Memory B cell (primary cell): Measurements from ENCODE around the gene CHN2.

Experiments used
- ATAC-seq: fragments of 150-1000 bp; cut with Tn5 transposase; 2 replicates; pipeline ENCODE4 v1.10.0; 2021; ENCODE audit warnings: low read depth, mild to moderate bottlenecking, moderate library complexity
- DNase-seq, 2 donors: peaks; one replicate each; pipeline ENCODE4 v3.0.0; 2022; ENCODE audit warnings: low spot score in 2 of 2
- H3K27ac Mint-ChIP-seq: one replicate; pipeline ENCODE4 v1.8.0; 2022; ENCODE audit warnings: mild to moderate bottlenecking, moderate library complexity, mixed read lengths
- H3K27me3 Mint-ChIP-seq: one replicate; pipeline ENCODE4 v1.8.0; 2022; ENCODE audit warnings: mixed read lengths
- H3K36me3 Mint-ChIP-seq: one replicate; pipeline ENCODE4 v1.8.0; 2022; ENCODE audit warnings: mild to moderate bottlenecking, mixed read lengths
- H3K4me1 Mint-ChIP-seq: one replicate; pipeline ENCODE4 v1.8.0; 2022; ENCODE audit warnings: mixed read lengths
- H3K4me3 Mint-ChIP-seq: one replicate; pipeline ENCODE4 v1.8.0; 2022; ENCODE audit warnings: mild to moderate bottlenecking, moderate library complexity, mixed read lengths
- H3K9me3 Mint-ChIP-seq: one replicate; pipeline ENCODE4 v1.8.0; 2022; ENCODE audit warnings: mixed read lengths

CHN2 gene

DNA sequence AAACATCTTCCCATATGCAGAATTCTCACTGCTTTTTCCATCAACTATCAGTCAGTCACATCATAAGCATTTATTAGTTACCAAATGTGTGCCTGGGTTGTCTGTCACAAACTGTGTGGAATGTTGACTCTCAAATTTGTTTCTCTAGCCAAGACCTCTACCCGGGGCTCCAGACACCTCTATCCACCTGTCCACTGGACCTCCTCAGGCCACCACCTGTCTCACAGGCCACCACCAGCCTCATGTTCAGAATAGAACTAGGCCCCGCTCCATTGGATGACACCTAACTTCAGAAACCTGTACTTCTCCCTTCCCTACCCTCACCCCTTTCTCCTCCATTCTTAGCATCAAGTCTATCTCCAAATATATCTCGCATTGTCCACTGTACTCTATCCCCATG lies 176.9 kb downstream of the CHN2 start:
- Mint-ChIP-seq H3K27me3 (no peaks in the 10 kb centered on the region), H3K9me3 (no peaks in the 10 kb centered on the region), H3K27ac (no peak overlapping the region), H3K36me3 (no peaks in the 10 kb centered on the region), H3K4me1 (no peaks in the 10 kb centered on the region), H3K4me3 (no peak overlapping the region)
- ATAC-seq (no peak), DNase-seq (no peak)

DNA sequence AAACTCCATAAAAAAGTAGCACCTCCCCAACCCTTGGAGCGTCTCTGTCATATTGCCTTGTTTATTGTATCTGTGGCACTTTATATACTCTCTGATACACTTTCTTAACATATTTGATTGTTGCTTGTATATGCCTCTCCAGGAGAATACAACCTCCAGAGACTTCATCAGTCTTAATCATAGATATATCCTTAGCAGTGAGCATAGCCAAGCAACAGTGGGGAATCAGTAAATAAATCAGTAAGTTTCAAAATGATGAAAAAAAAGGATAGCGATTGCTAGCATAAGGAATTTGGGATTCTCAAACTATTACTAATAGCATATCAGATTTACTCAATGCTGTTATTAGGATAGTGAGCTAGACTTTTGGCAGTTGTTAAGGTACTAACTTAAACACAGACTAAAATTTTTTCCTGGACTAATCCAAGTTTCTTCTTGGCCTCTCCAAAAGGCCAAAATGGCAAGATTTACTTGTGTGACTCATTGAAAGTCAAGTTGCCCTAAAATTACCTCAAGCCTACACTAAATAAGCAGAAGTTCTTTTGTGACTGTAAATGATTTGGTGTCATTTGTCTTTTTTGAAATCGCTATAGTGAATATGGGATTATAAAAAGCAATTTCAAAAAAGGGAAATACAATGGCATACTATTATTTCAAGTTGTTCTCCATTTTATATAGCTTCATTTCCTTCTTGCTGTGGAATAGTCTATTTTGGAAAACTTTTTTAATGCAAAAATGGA lies 177.9 kb downstream of the CHN2 start:
- Mint-ChIP-seq H3K4me3 (no peak overlapping the region), H3K27me3 (no peaks in the 10 kb centered on the region), H3K9me3 (no peaks in the 10 kb centered on the region), H3K36me3 (no peaks in the 10 kb centered on the region), H3K27ac (no peak overlapping the region), H3K4me1 (no peaks in the 10 kb centered on the region)
- DNase-seq: no peak
- no peak for ATAC-seq

DNA sequence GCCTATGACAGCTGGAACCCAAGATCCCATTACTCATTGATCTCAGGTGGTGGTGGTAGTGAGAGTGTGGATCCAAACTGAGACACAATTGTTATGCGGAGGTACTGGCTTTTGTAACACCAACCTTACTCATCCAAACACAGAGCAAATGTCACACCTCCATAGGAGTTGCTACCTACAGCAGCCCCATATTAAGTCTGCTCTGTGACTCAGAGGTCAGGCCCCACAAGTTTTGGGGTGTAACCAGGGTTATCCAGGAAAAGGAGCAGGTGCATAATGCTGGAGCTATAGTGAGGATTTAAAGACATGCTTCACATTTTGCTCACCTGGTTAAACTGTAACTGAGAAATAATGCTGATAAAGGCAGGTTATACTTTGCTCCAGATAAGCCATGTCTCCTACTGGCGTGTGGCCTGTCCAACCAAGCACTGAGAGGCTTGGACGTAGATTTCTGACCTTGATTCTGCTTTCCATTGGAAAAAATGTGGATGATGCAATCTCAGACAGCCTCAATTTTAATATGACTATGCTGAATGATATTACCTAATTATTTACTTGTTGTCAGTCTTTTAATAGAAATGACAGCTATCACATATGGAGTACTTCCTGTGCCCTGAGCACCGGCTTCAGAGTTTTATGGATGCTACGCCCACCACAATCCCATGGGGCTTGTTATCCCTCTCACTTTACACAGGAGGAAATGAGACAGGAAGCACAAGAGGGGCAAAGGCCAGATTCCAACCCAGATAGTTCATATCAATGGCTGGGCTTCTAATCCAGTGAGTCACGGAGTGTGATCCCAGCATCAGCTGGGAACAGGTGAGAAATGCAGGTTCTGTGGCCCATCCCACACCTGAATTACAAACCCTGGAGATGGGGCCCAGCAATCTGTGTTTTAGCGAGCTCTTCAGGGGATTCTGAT lies 181.3 kb downstream of the CHN2 start:
- no peaks in the 10 kb centered on the region for H3K4me1 Mint-ChIP-seq
- H3K36me3 Mint-ChIP-seq: no peaks in the 10 kb centered on the region
- DNase-seq: no peak
- no peak overlapping the region for H3K4me3 Mint-ChIP-seq
- H3K27me3 Mint-ChIP-seq: no peaks in the 10 kb centered on the region
- H3K27ac Mint-ChIP-seq: no peak overlapping the region
- H3K9me3 Mint-ChIP-seq: no peaks in the 10 kb centered on the region
- no peak for ATAC-seq

DNA sequence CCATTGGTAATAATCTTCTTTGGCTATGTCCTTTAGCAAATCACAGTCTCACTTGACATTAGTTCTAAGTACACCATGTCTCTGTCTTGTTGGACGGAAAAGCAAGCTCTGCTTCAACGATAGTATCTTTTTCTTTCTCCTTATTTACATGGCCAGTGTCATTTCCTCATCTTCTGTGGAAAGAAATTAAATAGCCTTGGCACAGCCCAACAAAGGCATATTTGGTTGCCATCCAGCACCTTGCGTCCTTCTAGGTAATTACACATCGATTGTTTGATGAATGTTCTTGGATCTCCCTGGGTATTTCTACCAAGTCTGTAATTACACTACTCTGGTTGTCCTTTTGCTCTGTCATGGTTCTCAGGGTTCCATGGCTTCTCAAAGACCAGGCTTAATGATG lies 183.1 kb downstream of the CHN2 start:
- ATAC-seq: no peak
- Mint-ChIP-seq H3K27me3 (no peaks in the 10 kb centered on the region), H3K27ac (no peak overlapping the region), H3K36me3 (no peaks in the 10 kb centered on the region), H3K9me3 (no peaks in the 10 kb centered on the region), H3K4me3 (no peak overlapping the region), H3K4me1 (no peaks in the 10 kb centered on the region)
- no peak for DNase-seq

DNA sequence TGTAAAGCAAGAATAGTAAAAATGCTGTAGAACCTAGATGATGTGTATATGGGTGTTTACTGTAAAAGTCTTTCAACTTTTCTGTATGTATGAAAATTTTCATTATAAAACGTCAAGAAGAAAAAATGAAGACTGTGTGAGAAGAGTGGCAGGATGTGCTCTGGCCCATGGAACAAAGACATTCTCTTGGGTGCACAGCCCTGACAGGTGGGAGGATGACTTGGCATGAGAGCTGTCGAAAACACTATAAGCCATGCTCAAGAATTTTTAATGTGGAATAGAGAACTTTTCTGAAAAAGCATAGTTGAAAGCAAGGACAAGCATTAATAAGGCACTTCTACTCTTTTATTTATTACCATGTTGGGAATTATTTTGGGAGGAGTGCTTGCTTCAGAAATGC lies 185.0 kb downstream of the CHN2 start:
- no peaks in the 10 kb centered on the region for H3K27me3 Mint-ChIP-seq
- no peaks in the 10 kb centered on the region for H3K4me1 Mint-ChIP-seq
- no peak overlapping the region for H3K27ac Mint-ChIP-seq
- H3K36me3 Mint-ChIP-seq: no peaks in the 10 kb centered on the region
- no peak overlapping the region for H3K4me3 Mint-ChIP-seq
- no peak for ATAC-seq
- DNase-seq: no peak
- H3K9me3 Mint-ChIP-seq: no peaks in the 10 kb centered on the region

DNA sequence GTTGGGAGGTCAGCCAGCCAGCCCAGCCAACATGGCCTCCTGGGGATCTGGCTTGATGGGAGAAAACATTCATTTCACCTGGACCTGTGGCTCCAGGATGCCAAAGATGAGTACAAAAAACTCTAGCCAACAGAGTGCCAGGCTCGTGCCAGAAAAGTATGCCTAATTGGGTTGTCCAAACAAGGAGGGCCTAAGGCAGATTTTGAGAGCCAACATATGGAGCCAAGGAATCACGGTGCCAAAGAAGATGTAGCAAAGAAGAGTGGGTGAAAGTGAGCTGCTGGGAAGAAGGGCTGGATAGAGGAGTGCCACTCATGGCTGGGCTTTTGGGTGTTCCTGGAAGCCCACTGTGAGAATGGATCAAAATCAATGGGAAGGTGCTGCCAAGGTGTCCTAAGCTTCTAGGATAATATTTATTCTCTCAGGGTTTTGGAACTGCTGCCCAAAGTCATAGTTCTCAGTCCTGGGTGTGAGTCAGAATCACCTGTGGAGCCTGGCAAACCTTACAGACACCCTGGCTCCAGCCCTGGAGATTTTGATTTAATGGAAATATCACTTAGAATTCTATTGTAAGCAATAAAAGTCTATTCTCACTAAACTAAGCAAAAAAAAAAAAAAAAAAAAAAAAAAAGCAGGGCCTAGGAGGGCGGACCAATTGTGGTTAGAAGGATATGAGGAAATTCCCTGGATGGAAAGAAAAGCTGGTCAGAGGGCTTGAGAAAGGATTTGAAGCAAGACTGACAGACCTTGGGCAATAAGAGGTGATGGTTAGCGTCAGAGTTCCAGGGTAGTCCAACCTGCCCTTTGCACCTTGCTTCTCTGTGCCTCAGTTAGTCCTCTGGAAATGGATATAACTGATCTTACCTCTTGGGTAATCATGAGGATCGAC lies 186.9 kb downstream of the CHN2 start:
- ATAC-seq (no peak), DNase-seq (no peak)
- no peaks in the 10 kb centered on the region for H3K36me3 Mint-ChIP-seq

DNA sequence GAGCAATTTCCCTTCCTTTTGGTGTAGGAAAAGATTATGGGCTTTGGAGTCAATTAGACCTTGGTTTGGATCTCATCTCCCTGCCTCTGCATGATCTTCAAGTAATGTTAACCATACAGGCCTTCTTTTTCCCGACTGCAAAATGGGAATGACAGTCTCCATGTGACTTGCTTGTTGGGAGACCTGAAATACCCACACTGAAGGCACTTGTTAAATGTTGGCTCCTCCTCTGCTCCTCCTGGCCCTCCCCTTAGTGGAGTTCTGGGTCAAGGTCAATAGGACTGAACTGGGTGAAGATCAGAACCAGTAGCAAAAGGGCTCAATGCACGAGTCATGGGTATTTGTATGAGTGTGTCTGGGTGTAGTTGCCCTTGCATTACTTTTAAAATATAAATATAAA lies 189.7 kb downstream of the CHN2 start:
- H3K9me3 Mint-ChIP-seq: no peaks in the 10 kb centered on the region
- DNase-seq (no peak), ATAC-seq (no peak)
- H3K4me1 Mint-ChIP-seq: no peaks in the 10 kb centered on the region
- H3K36me3 Mint-ChIP-seq: no peaks in the 10 kb centered on the region
- H3K27ac Mint-ChIP-seq: no peak overlapping the region
- H3K27me3 Mint-ChIP-seq: peaks cover 2% of the 10 kb centered on the region
- no peak overlapping the region for H3K4me3 Mint-ChIP-seq

More for the DNA sequence above, 186.9 kb downstream of the CHN2 start:
- Mint-ChIP-seq H3K4me1 (no peaks in the 10 kb centered on the region), H3K27me3 (no peaks in the 10 kb centered on the region), H3K9me3 (no peaks in the 10 kb centered on the region), H3K4me3 (no peak overlapping the region), H3K27ac (no peak overlapping the region)

DNA sequence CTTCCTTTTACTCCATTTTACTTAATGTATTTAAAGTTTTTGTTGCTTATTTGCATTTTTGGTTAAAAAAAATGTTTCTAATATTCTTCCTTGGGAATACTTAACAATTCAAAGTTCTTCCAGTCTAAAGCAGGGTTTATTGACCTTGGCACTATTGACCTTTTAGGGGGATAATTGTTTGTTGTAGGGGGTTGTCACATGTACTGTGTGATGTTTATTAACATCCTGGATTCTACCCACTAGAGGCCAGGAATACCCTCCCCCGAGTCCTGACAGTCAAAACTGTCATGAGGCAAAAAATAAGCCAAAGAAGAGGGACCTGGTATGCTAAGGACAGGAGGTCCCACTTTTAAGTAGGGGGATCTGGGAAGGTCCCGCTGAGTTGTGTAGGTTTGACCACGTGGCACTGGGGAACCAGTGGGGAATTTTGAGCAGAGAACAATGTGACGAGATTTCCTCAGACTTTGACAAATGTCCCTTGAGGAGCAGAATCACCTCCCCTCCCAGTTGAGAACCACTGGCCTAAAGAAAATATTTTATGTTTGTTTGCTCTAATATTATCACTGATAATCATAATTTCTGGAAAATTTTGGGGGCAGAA lies 190.7 kb downstream of the CHN2 start:
- no peak for ATAC-seq
- no peaks in the 10 kb centered on the region for H3K9me3 Mint-ChIP-seq
- no peaks in the 10 kb centered on the region for H3K36me3 Mint-ChIP-seq
- H3K27ac Mint-ChIP-seq: no peak overlapping the region
- H3K4me3 Mint-ChIP-seq: no peak overlapping the region
- peaks cover 2% of the 10 kb centered on the region for H3K27me3 Mint-ChIP-seq
- no peaks in the 10 kb centered on the region for H3K4me1 Mint-ChIP-seq
- no peak for DNase-seq

DNA sequence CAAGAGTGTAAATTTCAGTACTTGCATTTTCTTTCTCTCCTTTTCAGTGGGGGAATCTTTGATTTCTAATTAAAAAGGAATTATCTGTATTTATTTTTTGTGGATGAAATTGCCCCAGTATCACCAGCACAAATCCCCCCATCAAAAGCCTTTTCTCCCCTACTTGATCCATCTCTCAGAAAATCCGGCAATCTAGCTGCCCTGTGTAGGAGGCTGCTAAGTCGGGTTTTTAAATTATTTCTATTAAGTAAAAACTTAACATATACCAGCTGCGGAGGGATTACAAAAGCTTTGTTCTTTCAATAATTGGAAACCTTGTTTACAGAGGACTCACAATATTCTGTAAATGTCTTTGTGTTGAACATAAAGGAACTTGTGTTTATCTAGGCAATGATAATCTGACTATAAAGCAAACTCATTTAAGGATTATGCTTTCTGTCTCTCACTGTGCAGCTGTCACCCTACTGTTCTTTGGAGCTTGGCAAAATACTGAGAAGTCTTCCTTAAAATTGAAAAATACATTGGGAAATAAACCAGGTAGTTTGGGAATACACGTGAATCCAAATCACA lies 191.7 kb downstream of the CHN2 start:
- Mint-ChIP-seq H3K9me3 (no peaks in the 10 kb centered on the region), H3K36me3 (no peaks in the 10 kb centered on the region), H3K27ac (no peak overlapping the region), H3K4me1 (no peaks in the 10 kb centered on the region), H3K4me3 (no peak overlapping the region), H3K27me3 (peaks cover 2% of the 10 kb centered on the region)
- ATAC-seq (no peak), DNase-seq (no peak)

DNA sequence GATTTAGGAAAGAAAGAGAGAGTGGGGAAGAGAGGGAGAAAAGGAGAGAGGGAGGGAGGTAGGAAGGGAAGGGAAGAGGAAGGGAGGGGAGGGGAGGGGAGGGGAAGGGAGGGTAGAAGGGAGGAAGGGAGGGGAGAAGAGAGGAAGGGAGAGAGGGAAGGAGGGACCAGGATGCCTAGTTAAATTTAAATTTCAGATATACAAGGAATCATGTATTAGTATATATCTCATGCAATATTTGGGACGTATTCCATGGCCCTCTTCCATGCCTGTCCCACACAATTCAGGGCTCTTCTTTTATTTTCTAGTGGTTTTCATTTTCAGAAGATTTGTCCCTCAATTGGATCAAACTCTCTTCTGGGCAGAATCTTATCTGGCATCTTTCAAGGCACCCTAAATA lies 196.7 kb downstream of the CHN2 start:
- DNase-seq: no peak
- no peak for ATAC-seq
- Mint-ChIP-seq H3K27me3 (peaks cover 2% of the 10 kb centered on the region), H3K9me3 (no peaks in the 10 kb centered on the region), H3K4me3 (no peak overlapping the region), H3K27ac (no peak overlapping the region), H3K36me3 (no peaks in the 10 kb centered on the region), H3K4me1 (no peaks in the 10 kb centered on the region)

DNA sequence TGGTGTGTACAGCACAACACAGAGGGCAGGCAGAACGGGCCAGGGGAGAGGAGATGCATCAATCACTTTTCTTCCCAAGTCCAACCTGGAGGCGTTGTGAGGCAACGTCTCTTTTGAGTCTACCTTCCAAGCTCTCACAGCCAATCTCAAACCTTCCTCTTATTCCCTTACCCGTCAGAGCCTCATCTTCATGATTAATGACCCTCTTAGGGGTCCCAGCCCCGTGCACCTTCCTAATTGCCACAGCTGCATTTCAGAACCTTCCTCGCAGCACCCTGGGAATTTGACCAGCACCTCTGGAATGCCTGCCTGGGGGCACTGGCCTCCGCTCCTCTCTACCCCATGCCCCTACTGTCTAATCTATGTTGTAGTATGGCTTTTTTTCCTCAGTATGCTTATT lies 199.7 kb downstream of the CHN2 start:
- Mint-ChIP-seq H3K9me3 (no peaks in the 10 kb centered on the region), H3K4me1 (no peaks in the 10 kb centered on the region), H3K27me3 (peaks cover 3% of the 10 kb centered on the region), H3K4me3 (no peak overlapping the region), H3K36me3 (no peaks in the 10 kb centered on the region), H3K27ac (no peak overlapping the region)
- ATAC-seq: no peak
- no peak for DNase-seq

DNA sequence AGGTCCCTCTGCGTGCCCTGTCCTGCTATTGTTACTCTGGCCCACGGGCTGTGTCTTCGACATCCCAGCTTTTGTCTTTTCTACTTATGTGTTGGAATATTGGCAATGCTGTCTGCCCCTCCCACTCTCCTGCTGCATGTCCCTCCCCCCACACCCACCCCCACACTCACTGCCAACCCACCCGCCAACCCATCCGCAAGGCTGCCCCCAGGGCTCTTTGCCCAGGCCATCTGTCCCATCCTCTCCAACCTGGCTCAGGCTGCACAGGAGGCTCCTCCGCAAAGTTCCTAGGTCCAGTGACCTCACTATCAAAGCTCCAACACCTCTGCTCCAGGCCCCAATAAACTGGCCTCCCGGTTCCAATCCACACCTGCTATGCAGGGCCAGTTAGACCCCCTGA lies 202.0 kb downstream of the CHN2 start:
- Mint-ChIP-seq H3K4me3 (no peak overlapping the region), H3K9me3 (no peaks in the 10 kb centered on the region), H3K36me3 (no peaks in the 10 kb centered on the region), H3K27ac (no peak overlapping the region), H3K4me1 (no peaks in the 10 kb centered on the region), H3K27me3 (peaks cover 3% of the 10 kb centered on the region)
- ATAC-seq (no peak), DNase-seq (no peak)

DNA sequence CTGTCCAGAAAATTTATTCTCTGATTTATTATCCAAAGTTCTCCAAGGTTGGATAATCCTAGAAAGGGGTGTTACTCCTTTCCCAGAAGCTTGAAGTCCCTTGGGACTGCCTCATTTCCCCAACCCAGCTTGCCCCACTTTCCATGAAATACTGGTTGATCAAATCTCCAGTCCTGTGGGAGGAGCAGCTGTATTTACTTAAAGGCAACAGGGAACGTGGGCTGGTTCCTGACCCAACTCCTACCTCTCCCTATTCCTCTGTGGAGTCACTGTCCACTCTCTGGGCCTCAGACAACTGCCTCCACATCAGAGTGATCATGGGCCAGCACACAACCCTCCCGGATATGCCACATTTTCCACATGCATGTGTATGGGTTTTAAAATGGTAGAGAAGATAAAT lies 202.8 kb downstream of the CHN2 start:
- no peak overlapping the region for H3K4me3 Mint-ChIP-seq
- H3K9me3 Mint-ChIP-seq: no peaks in the 10 kb centered on the region
- H3K36me3 Mint-ChIP-seq: no peaks in the 10 kb centered on the region
- H3K4me1 Mint-ChIP-seq: no peaks in the 10 kb centered on the region
- H3K27ac Mint-ChIP-seq: no peak overlapping the region
- H3K27me3 Mint-ChIP-seq: peaks cover 3% of the 10 kb centered on the region
- DNase-seq (no peak), ATAC-seq (no peak)
